Uterus (tissue), 4 donors: Measurements from ENCODE around the gene ATP2A2. TPM values are rescaled to one million over a fixed set of nuclear protein-coding genes. Genes with fewer than 3 reads are reported as not detected.
"Not testable (repeated sequence)": the region's sequence is repeated elsewhere in the genome, so short reads cannot be mapped to it uniquely, and the experiment has no call there.

Source experiments
- DNase-seq, 2 donors: peaks; one replicate each; pipeline ENCODE4 v3.0.0-alpha.2; 2019 to 2020
- H3K27ac ChIP-seq, 2 donors: fragments of 200-600 bp; sonication (generic); 1 replicate in 1 of 2; 2 replicates in 1 of 2; pipeline ENCODE4 v1.5.1; 2016 to 2018
- H3K27me3 ChIP-seq, 2 donors: fragments of 200-600 bp; sonication (generic); one replicate each; pipeline ENCODE4 v1.5.1; 2018 to 2019; ENCODE audit warnings: control low read depth in 1 of 2
- H3K36me3 ChIP-seq, 2 donors: fragments of 200-600 bp; sonication (generic); one replicate each; pipeline ENCODE4 v1.5.1; 2019; ENCODE audit warnings: control low read depth in 1 of 2
- H3K4me1 ChIP-seq, 2 donors: fragments of 200-600 bp; sonication (generic); one replicate each; pipeline ENCODE4 v1.5.1; 2018 to 2019; ENCODE audit warnings: control low read depth in 1 of 2
- H3K4me3 ChIP-seq, 2 donors: fragments of 200-600 bp; sonication (generic); 1 replicate in 1 of 2; 2 replicates in 1 of 2; pipeline ENCODE4 v1.5.1; 2018 to 2019; ENCODE audit warnings: mild to moderate bottlenecking in 1 of 2
- H3K9me3 ChIP-seq, 2 donors: fragments of 200-600 bp; sonication (generic); one replicate each; pipeline ENCODE4 v1.5.1; 2019; ENCODE audit warnings: control low read depth in 1 of 2
- CTCF ChIP-seq, 4 experiments: fragments of 200-600 bp in 2 of 4; fragments of 450-650 bp in 2 of 4; sonication (generic) in 2 of 4; IDR thresholded peaks; one replicate each; pipeline ENCODE4 v1.5.1; 2016 to 2019; ENCODE audit warnings: antibody characterized with exemption in 4 of 4, mild to moderate bottlenecking in 2 of 4, moderate library complexity in 1 of 4
- POLR2A ChIP-seq, 2 donors: fragments of 450-650 bp; IDR thresholded peaks; one replicate each; pipeline ENCODE4 v1.6.1; 2016; ENCODE audit warnings: antibody characterized with exemption in 2 of 2, mild to moderate bottlenecking in 1 of 2, moderate library complexity in 1 of 2
- intact Hi-C: fragments of 100-400 bp; cut with DNase I; formaldehyde crosslinking; loops from one replicate; pipeline ENCODE4 v1.15.1; 2023; ENCODE audit warnings: low total_unique reads
- total RNA-seq, 4 donors: library from RNA; depleted of rRNA in 3 of 4; stranded (reverse); fragments of >200 nt in 3 of 4; gene quantifications; one replicate each; pipeline versions ENCODE4 v1.1.0 to v1.2.4, GENCODE V29; 2014 to 2023
- donor health status: DM: yes; HTN: yes; CAD: no.

The ATP2A2 gene
- total RNA-seq, 4 donors from 2014 or later = 61.5 to 173 (median 97.9) TPM

GRCh38 chr12:110373425-110373824, 92.4 kb downstream of the ATP2A2 start:
- H3K27ac ChIP-seq = peak overlapping the region; percentile 56 to 67
- H3K4me1 ChIP-seq = peaks cover 0 to 13% of the 10 kb centered on the region in 2 donors
- intact Hi-C loops = no loop called here
- DNase-seq = no peak
- no peaks in the 10 kb centered on the region for H3K27me3 ChIP-seq
- no peak overlapping the region for H3K4me3 ChIP-seq
- no peak for TF ChIP-seq CTCF (IDR thresholded peaks at IDR 0.05)
- no peak for TF ChIP-seq POLR2A (IDR thresholded peaks at IDR 0.05)
- no peaks in the 10 kb centered on the region for H3K9me3 ChIP-seq
- H3K36me3 ChIP-seq = no peaks in the 10 kb centered on the region

- Histone ChIP-seq H3K4me1 (peaks cover 0 to 13% of the 10 kb centered on the region in 2 donors), H3K9me3 (no peaks in the 10 kb centered on the region), H3K4me3 (no peak overlapping the region), H3K27me3 (no peaks in the 10 kb centered on the region), H3K27ac (peak overlapping the region; percentile 56 to 67), H3K36me3 (no peaks in the 10 kb centered on the region)
- TF ChIP-seq CTCF (IDR thresholded peaks at IDR 0.05) = no peak
- TF ChIP-seq POLR2A (IDR thresholded peaks at IDR 0.05) = no peak
- no peak for DNase-seq
- intact Hi-C loops = no loop called here
These were observed 93.0 kb downstream of the ATP2A2 start for GRCh38 chr12:110373962-110374611.

- H3K27ac ChIP-seq = peak overlapping the region in 1 of 2 donors; percentile 25
- H3K9me3 ChIP-seq, H3K36me3 ChIP-seq, intact Hi-C loops, DNase-seq, H3K27me3 ChIP-seq, H3K4me1 ChIP-seq, H3K4me3 ChIP-seq: not testable (repeated sequence)
These were observed 97.2 kb downstream of the ATP2A2 start for GRCh38 chr12:110378131-110378790.

- TF ChIP-seq CTCF (IDR thresholded peaks at IDR 0.05) = no peak
- no peak for TF ChIP-seq POLR2A (IDR thresholded peaks at IDR 0.05)
- intact Hi-C loops = no loop called here
- Histone ChIP-seq H3K27me3 (no peaks in the 10 kb centered on the region), H3K27ac (peak overlapping the region in 1 of 2 donors; percentile 25), H3K9me3 (no peaks in the 10 kb centered on the region), H3K36me3 (no peaks in the 10 kb centered on the region), H3K4me3 (no peak overlapping the region), H3K4me1 (no peaks in the 10 kb centered on the region)
- no peak for DNase-seq
These were observed 98.2 kb downstream of the ATP2A2 start for GRCh38 chr12:110379197-110379596.

GRCh38 chr12:110379631-110380030, 98.6 kb downstream of the ATP2A2 start:
- H3K36me3 ChIP-seq = no peaks in the 10 kb centered on the region

More at GRCh38 chr12:110379631-110380030, 98.6 kb downstream of the ATP2A2 start:
- no peak overlapping the region for H3K4me3 ChIP-seq
- H3K27me3 ChIP-seq = no peaks in the 10 kb centered on the region
- peak overlapping the region; percentile 37 to 53 for H3K27ac ChIP-seq
- H3K4me1 ChIP-seq = no peaks in the 10 kb centered on the region
- no peak for TF ChIP-seq CTCF (IDR thresholded peaks at IDR 0.05)
- TF ChIP-seq POLR2A (IDR thresholded peaks at IDR 0.05) = no peak
- intact Hi-C loops = no loop called here
- H3K9me3 ChIP-seq = no peaks in the 10 kb centered on the region
- no peak for DNase-seq
